Epithelial cell of proximal tubule (primary cell): ENCODE data around the gene EFHC1. TPM values are rescaled to one million over a fixed set of nuclear protein-coding genes. Genes with fewer than 3 reads are reported as not detected.

Source experiments
- DNase-seq: peaks from one replicate; pipeline ENCODE4 v3.0.0-alpha.2; 2011; ENCODE audit warnings: low read depth
- H3K4me3 ChIP-seq: 2 replicates; pipeline ENCODE4 v1.5.1; 2011; ENCODE audit warnings: low read depth, mild to moderate bottlenecking, low read length
- CTCF ChIP-seq: conservative IDR thresholded peaks from 2 replicates; pipeline ENCODE4 v1.5.1; 2012; ENCODE audit warnings: low read depth, mild to moderate bottlenecking, low read length
- total RNA-seq: library from RNA; depleted of rRNA; stranded (reverse); fragments of >200 nt; gene quantifications from 2 replicates; pipeline ENCODE4 v1.2.3, GENCODE V29; 2015

The EFHC1 gene
- total RNA-seq, 1 donor from 2014 or later: 20.2 TPM

- DNase-seq: no peak
- no peak for TF ChIP-seq CTCF
- H3K4me3 ChIP-seq: no peak overlapping the region
Observed at GRCh38 chr6:52543262-52543661, 123.1 kb downstream of the EFHC1 start.

GRCh38 chr6:52543729-52544601, 123.8 kb downstream of the EFHC1 start:
- H3K4me3 ChIP-seq: no peak overlapping the region
- TF ChIP-seq CTCF: no peak
- DNase-seq: peak; percentile 10

- H3K4me3 ChIP-seq: no peak overlapping the region
- no peak for TF ChIP-seq CTCF
- no peak for DNase-seq
Observed at GRCh38 chr6:52544602-52545405, 124.7 kb downstream of the EFHC1 start.

GRCh38 chr6:52545406-52546119, 125.4 kb downstream of the EFHC1 start:
- TF ChIP-seq CTCF: no peak
- DNase-seq: no peak
- no peak overlapping the region for H3K4me3 ChIP-seq

GRCh38 chr6:52546192-52546591, 126.0 kb downstream of the EFHC1 start:
- no peak overlapping the region for H3K4me3 ChIP-seq
- no peak for DNase-seq
- no peak for TF ChIP-seq CTCF

GRCh38 chr6:52546678-52547077, 126.5 kb downstream of the EFHC1 start:
- no peak overlapping the region for H3K4me3 ChIP-seq
- TF ChIP-seq CTCF: no peak
- no peak for DNase-seq
